K562 (cell line): Measurements from ENCODE around the gene AAR2. TPM values are rescaled to one million over a fixed set of nuclear protein-coding genes. Genes with fewer than 3 reads are reported as not detected.

Experiments
- ATAC-seq: fragments of 200-7000 bp; cut with Tn5 transposase; 3 replicates; pipeline ENCODE4 v1.9.1; 2020; ENCODE audit warnings: moderate library complexity
- BruUV-seq: library from RNA; stranded (reverse); fragments of 400-500 nt; replicated peaks from 2 replicates; lab custom pipeline; 2021; lab: Mats Ljungman, UMichigan
- CTCF ChIA-PET: fragments of 300-600 bp; formaldehyde crosslinking; extraction: SDS; loops from one replicate; lab custom pipeline; 2021; ENCODE audit warnings: low intra/inter-chr PET ratio; lab: Yijun Ruan, JAX
- POLR2A ChIA-PET: fragments of 300-600, 350-650 bp; sonication (Branson Sonifier 250); formaldehyde crosslinking; extraction: SDS; loops from one replicate; lab custom pipeline; 2021; ENCODE audit warnings: antibody characterized with exemption, inconsistent platforms; lab: Yijun Ruan, JAX
- DNase-seq, 4 experiments: peaks; one replicate each; pipeline versions ENCODE4 v3.0.0 to v3.0.0-alpha.2; 2011 to 2018; ENCODE audit warnings: low spot score in 3 of 4, mixed read lengths in 3 of 4; ENCODE audit errors: extremely low read depth in 1 of 4
- FAIRE-seq: peaks from 2 replicates; lab custom pipeline; 2011; peaks lifted over from hg19 to GRCh38; lab: Jason Lieb, UNC
- H2AFZ ChIP-seq: 2 replicates; pipeline ENCODE4 v1.6.0; 2011; ENCODE audit warnings: low read depth, low read length, control low read depth, inconsistent platforms
- H3K27ac ChIP-seq: fragments of 200-600 bp; 3 replicates; pipeline ENCODE4 v1.8.0; 2011; ENCODE audit warnings: low read depth, mild to moderate bottlenecking, control low read depth, inconsistent platforms, low read length, moderate library complexity, mixed read lengths; ENCODE audit errors: extremely low read depth
- H3K27me3 ChIP-seq, 2 experiments: fragments of 300-600 bp in 1 of 2; 2 replicates in 1 of 2; 3 replicates in 1 of 2; pipeline versions ENCODE4 v1.6.0 to v1.8.0; 2011; ENCODE audit warnings: inconsistent platforms in 2 of 2, low read length in 2 of 2, mild to moderate bottlenecking in 1 of 2, mixed read lengths in 1 of 2, moderate library complexity in 1 of 2; ENCODE audit not compliant: control insufficient read depth in 2 of 2, insufficient read depth in 2 of 2
- H3K36me3 ChIP-seq: fragments of 300-600 bp; 3 replicates; pipeline ENCODE4 v1.8.0; 2011; ENCODE audit warnings: mild to moderate bottlenecking, low read length, inconsistent platforms; ENCODE audit not compliant: control insufficient read depth, insufficient read depth
- H3K4me1 ChIP-seq, 2 experiments: fragments of 200-600 bp in 1 of 2; replicated peaks in 1 of 2; 2 replicates in 1 of 2; 3 replicates in 1 of 2; pipeline versions ENCODE4 v1.5.1 to v1.8.0; 2011; ENCODE audit warnings: inconsistent platforms in 2 of 2, low read length in 2 of 2, mild to moderate bottlenecking in 1 of 2, mixed read lengths in 1 of 2, moderate library complexity in 1 of 2; ENCODE audit not compliant: control insufficient read depth in 2 of 2, insufficient read depth in 2 of 2
- H3K4me2 ChIP-seq: 2 replicates; pipeline ENCODE4 v1.6.1; 2011; ENCODE audit warnings: low read length, control low read depth, inconsistent platforms, mixed read lengths; ENCODE audit not compliant: insufficient read depth
- H3K4me3 ChIP-seq: fragments of 200-600 bp; sonication (generic), shearing (Covaris generic); 2 replicates; pipeline ENCODE4 v1.5.1; 2016; ENCODE audit warnings: control low read depth, inconsistent platforms
- H3K79me2 ChIP-seq: fragments of 200-600 bp; 3 replicates; pipeline ENCODE4 v1.8.0; 2011; ENCODE audit warnings: low read length, inconsistent platforms; ENCODE audit not compliant: control insufficient read depth, insufficient read depth
- H3K9ac ChIP-seq, 2 experiments: 2 replicates each; pipeline versions ENCODE4 v1.6.0 to v1.6.1; 2011; ENCODE audit warnings: low read depth in 2 of 2, low read length in 2 of 2, control low read depth in 1 of 2, inconsistent platforms in 1 of 2, mild to moderate bottlenecking in 1 of 2, mixed read lengths in 1 of 2; ENCODE audit not compliant: insufficient read depth in 1 of 2
- H3K9me1 ChIP-seq: one replicate; pipeline ENCODE4 v1.6.0; 2011; ENCODE audit warnings: inconsistent platforms, mild to moderate bottlenecking, low read length, moderate library complexity; ENCODE audit not compliant: control insufficient read depth, insufficient read depth
- H3K9me3 ChIP-seq: replicated peaks from 2 replicates; pipeline ENCODE4 v1.5.1; 2011; ENCODE audit warnings: low read depth, low read length, inconsistent platforms; ENCODE audit not compliant: control insufficient read depth, insufficient read depth
- H4K20me1 ChIP-seq: replicated peaks from 2 replicates; pipeline ENCODE4 v1.6.1; 2011; ENCODE audit warnings: low read length, inconsistent platforms, mixed read lengths; ENCODE audit not compliant: control insufficient read depth, insufficient read depth
- ARID1B ChIP-seq: fragments of 450-650 bp; IDR thresholded peaks from 2 replicates; pipeline ENCODE4 v1.6.1; 2016; ENCODE audit warnings: antibody characterized with exemption, mild to moderate bottlenecking, inconsistent platforms
- BHLHE40 ChIP-seq: IDR thresholded peaks from 2 replicates; pipeline ENCODE4 v1.6.1; 2011; ENCODE audit warnings: low read length, improper control_type of control experiment
- CHCHD3 ChIP-seq: fragments of 250-450 bp; sonication (Bioruptor Pico); IDR thresholded peaks from 2 replicates; pipeline ENCODE4 v2.1.2; 2022; ENCODE audit warnings: mild to moderate bottlenecking
- CREM ChIP-seq: IDR thresholded peaks from 2 replicates; pipeline ENCODE4 v1.6.1; 2014; ENCODE audit warnings: antibody characterized with exemption, low read depth
- GATAD2A ChIP-seq: fragments of 450-650 bp; IDR thresholded peaks from 2 replicates; pipeline ENCODE4 v1.6.1; 2017
- KDM5B ChIP-seq: fragments of 200-600 bp; sonication (generic); IDR thresholded peaks from 2 replicates; pipeline ENCODE4 v1.6.1; 2012; ENCODE audit warnings: low read depth, mild to moderate bottlenecking, moderate library complexity, low read length, control low read depth, inconsistent platforms; ENCODE audit not compliant: insufficient replicate concordance
- RCOR1 ChIP-seq, 2 experiments: IDR thresholded peaks; 2 replicates each; pipeline ENCODE4 v1.6.1; 2012; ENCODE audit warnings: low read depth in 2 of 2, low read length in 2 of 2, borderline replicate concordance in 1 of 2, improper control_type of control experiment in 1 of 2
- ZNF324 ChIP-seq: fragments of 250-450 bp; sonication (Bioruptor Pico); IDR thresholded peaks from 2 replicates; pipeline ENCODE4 v1.4.0; 2020; ENCODE audit warnings: mild to moderate bottlenecking
- ZNF507 ChIP-seq: conservative IDR thresholded peaks from 2 replicates; pipeline ENCODE4 v1.6.1; 2017; ENCODE audit warnings: missing genetic modification characterization, missing compliant biosample characterization
- ZZZ3 ChIP-seq: fragments of 450-650 bp; IDR thresholded peaks from 2 replicates; pipeline ENCODE4 v1.6.1; 2016; ENCODE audit warnings: antibody characterized with exemption, mild to moderate bottlenecking, moderate library complexity
- WGBS: fragments of 100-300 bp; shearing (Covaris generic); methylation state at CpG from one replicate; pipeline ENCODE4 v1.1.6; 2016; ENCODE audit warnings: low coverage, mixed read lengths; ENCODE audit not compliant: insufficient coverage; ENCODE audit errors: missing lambda C conversion rate; 5-methylcytosine and 5-hydroxymethylcytosine counted together
- in situ Hi-C: fragments of 300-500 bp; cut with MboI; formaldehyde crosslinking; loops from 4 replicates; pipeline ENCODE4 v1.15.0; 2018; ENCODE audit warnings: inconsistent platforms, mixed read lengths
- intact Hi-C: fragments of 100-400 bp; cut with micrococcal nuclease; formaldehyde crosslinking; loops from 2 replicates; pipeline ENCODE4 v1.14.2; 2022
- polyA plus RNA-seq, 8 experiments: library from polyadenylated mRNA; depleted of rRNA in 4 of 8; stranded (reverse) in 5 of 8; unstranded in 3 of 8; fragments of >200 nt; fragmentation: Nextera tagmentation in 2 of 8; fragmentation: Illumina TruSeq in 1 of 8; extraction: Ambion mirVana in 2 of 8; extraction: Trizol in 1 of 8; gene quantifications; 2 replicates each; pipeline versions ENCODE4 v1.2.1 to v1.2.3, GENCODE V29; 2011 to 2014; ENCODE audit warnings: inconsistent platforms in 1 of 8, missing spikeins in 1 of 8
- total RNA-seq, 7 experiments: library from RNA; depleted of rRNA in 6 of 7; stranded (reverse); fragments of >200 nt in 6 of 7; fragmentation: Illumina TruSeq in 2 of 7; extraction: Trizol in 2 of 7; gene quantifications; 2 replicates each; pipeline versions ENCODE4 v1.2.1 to v1.2.3, GENCODE V29; 2011 to 2021; ENCODE audit warnings: low replicate concordance in 1 of 7
- TF ChIP-seq, protein P1 (sequence below): fragments of 250-450 bp; sonication (Bioruptor Pico); IDR thresholded peaks from 2 replicates; pipeline ENCODE4 v1.5.0; 2022; ENCODE audit warnings: mild to moderate bottlenecking
- TF ChIP-seq, protein P2 (sequence below): IDR thresholded peaks from 2 replicates; pipeline ENCODE4 v1.6.1; 2014; ENCODE audit warnings: antibody characterized with exemption
- TF ChIP-seq, protein P3 (sequence below): fragments of 450-650 bp; formaldehyde crosslinking; conservative IDR thresholded peaks from 2 replicates; pipeline ENCODE4 v1.4.0; 2022; ENCODE audit warnings: mild to moderate bottlenecking, missing genetic modification characterization

AAR2 gene
- total and polyA plus RNA-seq, 9 of the 15 experiments (the other 6 are each of a cell fraction or from before 2014, with no cell fraction given): 6.5 to 36.2 (median 24.7) TPM

DNA sequence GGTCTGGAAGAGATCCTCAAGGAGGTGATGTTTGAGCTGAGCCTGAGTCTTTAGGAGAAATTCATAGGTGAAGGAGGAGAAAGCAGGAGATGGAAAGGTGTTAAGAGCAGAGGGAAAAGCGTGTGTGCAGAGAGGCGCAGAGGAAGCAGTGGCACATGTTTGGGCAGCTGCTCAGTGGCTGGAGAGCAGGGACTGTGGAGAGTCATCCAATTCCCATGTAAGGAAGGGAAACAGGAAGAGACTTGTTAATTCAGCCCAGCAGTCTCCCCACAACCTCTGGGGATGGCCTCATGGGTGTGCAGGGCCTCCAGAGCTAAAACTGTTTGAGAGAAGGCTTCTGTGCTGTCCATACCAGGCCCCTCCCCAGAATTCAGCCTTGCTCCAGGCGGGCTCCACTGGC, 16.2 kb downstream of the AAR2 start:
- H3K9ac ChIP-seq: no peak overlapping the region
- H3K27me3 ChIP-seq: no peaks in the 10 kb centered on the region
- no peak for DNase-seq
- no peak overlapping the region for H3K4me3 ChIP-seq
- intact Hi-C loops (no loop called here), in situ Hi-C loops (no loop called here)
- H3K27ac ChIP-seq: no peak overlapping the region
- no peak overlapping the region for H3K4me2 ChIP-seq
- BruUV-seq: no TSS peak
- H3K9me1 ChIP-seq: no peaks in the 10 kb centered on the region
- no peak for ATAC-seq
- no peaks in the 10 kb centered on the region; the same call in 2 of the 3 replicates for H3K79me2 ChIP-seq
- H3K9me3 ChIP-seq: no peaks in the 10 kb centered on the region
- TF ChIP-seq, protein P1, sequence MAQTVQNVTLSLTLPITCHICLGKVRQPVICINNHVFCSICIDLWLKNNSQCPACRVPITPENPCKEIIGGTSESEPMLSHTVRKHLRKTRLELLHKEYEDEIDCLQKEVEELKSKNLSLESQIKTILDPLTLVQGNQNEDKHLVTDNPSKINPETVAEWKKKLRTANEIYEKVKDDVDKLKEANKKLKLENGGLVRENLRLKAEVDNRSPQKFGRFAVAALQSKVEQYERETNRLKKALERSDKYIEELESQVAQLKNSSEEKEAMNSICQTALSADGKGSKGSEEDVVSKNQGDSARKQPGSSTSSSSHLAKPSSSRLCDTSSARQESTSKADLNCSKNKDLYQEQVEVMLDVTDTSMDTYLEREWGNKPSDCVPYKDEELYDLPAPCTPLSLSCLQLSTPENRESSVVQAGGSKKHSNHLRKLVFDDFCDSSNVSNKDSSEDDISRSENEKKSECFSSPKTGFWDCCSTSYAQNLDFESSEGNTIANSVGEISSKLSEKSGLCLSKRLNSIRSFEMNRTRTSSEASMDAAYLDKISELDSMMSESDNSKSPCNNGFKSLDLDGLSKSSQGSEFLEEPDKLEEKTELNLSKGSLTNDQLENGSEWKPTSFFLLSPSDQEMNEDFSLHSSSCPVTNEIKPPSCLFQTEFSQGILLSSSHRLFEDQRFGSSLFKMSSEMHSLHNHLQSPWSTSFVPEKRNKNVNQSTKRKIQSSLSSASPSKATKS (CRISPR knock-in tag): no peak
- TF ChIP-seq ARID1B (no peak), CHCHD3 (no peak), ZNF324 (CRISPR knock-in tag) (no peak), ZZZ3 (no peak), BHLHE40 (no peak), KDM5B (no peak), RCOR1 (IDR thresholded peaks at IDR 0.05; ENCODE audit: borderline replicate concordance in 1 of 2, low read depth in 2 of 2, low read length in 2 of 2) (no peak), GATAD2A (no peak), CREM (no peak), ZNF507 (no peak)
- TF ChIP-seq, protein P2, sequence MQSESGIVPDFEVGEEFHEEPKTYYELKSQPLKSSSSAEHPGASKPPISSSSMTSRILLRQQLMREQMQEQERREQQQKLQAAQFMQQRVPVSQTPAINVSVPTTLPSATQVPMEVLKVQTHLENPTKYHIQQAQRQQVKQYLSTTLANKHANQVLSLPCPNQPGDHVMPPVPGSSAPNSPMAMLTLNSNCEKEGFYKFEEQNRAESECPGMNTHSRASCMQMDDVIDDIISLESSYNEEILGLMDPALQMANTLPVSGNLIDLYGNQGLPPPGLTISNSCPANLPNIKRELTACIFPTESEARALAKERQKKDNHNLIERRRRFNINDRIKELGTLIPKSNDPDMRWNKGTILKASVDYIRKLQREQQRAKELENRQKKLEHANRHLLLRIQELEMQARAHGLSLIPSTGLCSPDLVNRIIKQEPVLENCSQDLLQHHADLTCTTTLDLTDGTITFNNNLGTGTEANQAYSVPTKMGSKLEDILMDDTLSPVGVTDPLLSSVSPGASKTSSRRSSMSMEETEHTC: no peak
- TF ChIP-seq, protein P3, sequence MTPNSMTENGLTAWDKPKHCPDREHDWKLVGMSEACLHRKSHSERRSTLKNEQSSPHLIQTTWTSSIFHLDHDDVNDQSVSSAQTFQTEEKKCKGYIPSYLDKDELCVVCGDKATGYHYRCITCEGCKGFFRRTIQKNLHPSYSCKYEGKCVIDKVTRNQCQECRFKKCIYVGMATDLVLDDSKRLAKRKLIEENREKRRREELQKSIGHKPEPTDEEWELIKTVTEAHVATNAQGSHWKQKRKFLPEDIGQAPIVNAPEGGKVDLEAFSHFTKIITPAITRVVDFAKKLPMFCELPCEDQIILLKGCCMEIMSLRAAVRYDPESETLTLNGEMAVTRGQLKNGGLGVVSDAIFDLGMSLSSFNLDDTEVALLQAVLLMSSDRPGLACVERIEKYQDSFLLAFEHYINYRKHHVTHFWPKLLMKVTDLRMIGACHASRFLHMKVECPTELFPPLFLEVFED (CRISPR knock-in tag): no peak
- H3K4me1 ChIP-seq: no peaks in the 10 kb centered on the region
- ChIA-PET POLR2A (interaction anchor here (0.6 to 1.2 kb wide), 2 partner anchors 21 to 266 kb away, joined by 3 read pairs; no protein-coding TSS in a partner anchor), CTCF (no interaction called here)
- WGBS: 100% methylated on average over 2 of the region's 3 CpGs
- H4K20me1 ChIP-seq: no peaks in the 10 kb centered on the region; the same call in 1 of the 2 replicates
- peaks cover 74% of the 10 kb centered on the region; the same call in 2 of the 3 replicates for H3K36me3 ChIP-seq
- no peak overlapping the region for H2AFZ ChIP-seq
- FAIRE-seq: no peak
